KOPT-K1 (cell line): ENCODE measurements around the gene GRID2.
"Not testable (repeated sequence)": the region's sequence is repeated elsewhere in the genome, so short reads cannot be mapped to it uniquely, and the experiment has no call there.

ENCODE experiments used
- H3K27ac ChIP-seq: fragments of 200-600 bp; sonication (generic); 2 replicates; pipeline ENCODE4 v1.5.1; 2016; ENCODE audit warnings: antibody characterized with exemption, mild to moderate bottlenecking, low read depth, low read length; ENCODE audit not compliant: poor library complexity, severe bottlenecking
- H3K36me3 ChIP-seq: fragments of 200-600 bp; sonication (generic); 2 replicates; pipeline ENCODE4 v1.5.1; 2017; ENCODE audit warnings: antibody characterized with exemption, mild to moderate bottlenecking, low read length, moderate library complexity; ENCODE audit not compliant: insufficient read depth
- H3K9me3 ChIP-seq: fragments of 200-600 bp; sonication (generic); 2 replicates; pipeline ENCODE4 v1.5.1; 2017; ENCODE audit warnings: antibody characterized with exemption, low read length, mild to moderate bottlenecking; ENCODE audit not compliant: insufficient read depth, poor library complexity, severe bottlenecking

The GRID2 gene

GRCh38 chr4:93660036-93660435 lies 1356.3 kb downstream of the GRID2 start:
- H3K36me3 ChIP-seq, result no peaks in the 10 kb centered on the region
- no peaks in the 10 kb centered on the region for H3K9me3 ChIP-seq
- H3K27ac ChIP-seq, result no peak overlapping the region

GRCh38 chr4:93670434-93670833 lies 1366.7 kb downstream of the GRID2 start:
- Histone ChIP-seq H3K36me3 (no peaks in the 10 kb centered on the region), H3K27ac (no peak overlapping the region), H3K9me3 (no peaks in the 10 kb centered on the region)

- Histone ChIP-seq H3K9me3 (no peaks in the 10 kb centered on the region), H3K36me3 (no peaks in the 10 kb centered on the region), H3K27ac (no peak overlapping the region)
Measured at GRCh38 chr4:93671093-93671492, 1367.3 kb downstream of the GRID2 start.

GRCh38 chr4:93676937-93677336 lies 1373.2 kb downstream of the GRID2 start:
- H3K27ac ChIP-seq, H3K36me3 ChIP-seq, H3K9me3 ChIP-seq: not testable (repeated sequence)

- H3K9me3 ChIP-seq, result no peaks in the 10 kb centered on the region
- H3K36me3 ChIP-seq, result no peaks in the 10 kb centered on the region
- H3K27ac ChIP-seq, result no peak overlapping the region
Measured at GRCh38 chr4:93684571-93684970, 1380.8 kb downstream of the GRID2 start.

- no peaks in the 10 kb centered on the region for H3K36me3 ChIP-seq
Measured at GRCh38 chr4:93687304-93687703, 1383.5 kb downstream of the GRID2 start.

GRCh38 chr4:93688978-93689377 lies 1385.2 kb downstream of the GRID2 start:
- no peak overlapping the region for H3K27ac ChIP-seq
- no peaks in the 10 kb centered on the region for H3K9me3 ChIP-seq
- no peaks in the 10 kb centered on the region for H3K36me3 ChIP-seq

More at GRCh38 chr4:93687304-93687703, 1383.5 kb downstream of the GRID2 start:
- H3K27ac ChIP-seq, result no peak overlapping the region
- no peaks in the 10 kb centered on the region for H3K9me3 ChIP-seq

GRCh38 chr4:93693141-93693540 lies 1389.4 kb downstream of the GRID2 start:
- Histone ChIP-seq H3K27ac (no peak overlapping the region), H3K9me3 (no peaks in the 10 kb centered on the region), H3K36me3 (no peaks in the 10 kb centered on the region)

- no peaks in the 10 kb centered on the region for H3K9me3 ChIP-seq
- no peaks in the 10 kb centered on the region for H3K36me3 ChIP-seq
- no peak overlapping the region for H3K27ac ChIP-seq
Measured at GRCh38 chr4:93698686-93699085, 1394.9 kb downstream of the GRID2 start.

GRCh38 chr4:93700571-93700970 lies 1396.8 kb downstream of the GRID2 start:
- no peak overlapping the region for H3K27ac ChIP-seq
- H3K9me3 ChIP-seq, result no peaks in the 10 kb centered on the region
- H3K36me3 ChIP-seq, result no peaks in the 10 kb centered on the region

GRCh38 chr4:93710101-93710846 lies 1406.5 kb downstream of the GRID2 start:
- Histone ChIP-seq H3K36me3 (no peaks in the 10 kb centered on the region), H3K9me3 (no peaks in the 10 kb centered on the region), H3K27ac (no peak overlapping the region)

- no peaks in the 10 kb centered on the region for H3K9me3 ChIP-seq
- no peak overlapping the region for H3K27ac ChIP-seq
- H3K36me3 ChIP-seq, result no peaks in the 10 kb centered on the region
Measured at GRCh38 chr4:93710847-93711430, 1407.2 kb downstream of the GRID2 start.

- no peaks in the 10 kb centered on the region for H3K9me3 ChIP-seq
- no peak overlapping the region for H3K27ac ChIP-seq
- H3K36me3 ChIP-seq, result no peaks in the 10 kb centered on the region
Measured at GRCh38 chr4:93718233-93718632, 1414.5 kb downstream of the GRID2 start.

GRCh38 chr4:93719552-93719951 lies 1415.8 kb downstream of the GRID2 start:
- H3K36me3 ChIP-seq, result no peaks in the 10 kb centered on the region
- H3K9me3 ChIP-seq, result no peaks in the 10 kb centered on the region
- no peak overlapping the region for H3K27ac ChIP-seq

- Histone ChIP-seq H3K27ac (no peak overlapping the region), H3K9me3 (no peaks in the 10 kb centered on the region), H3K36me3 (no peaks in the 10 kb centered on the region)
Measured at GRCh38 chr4:93722446-93722845, 1418.7 kb downstream of the GRID2 start.

- H3K27ac ChIP-seq, result no peak overlapping the region
- no peaks in the 10 kb centered on the region for H3K36me3 ChIP-seq
- H3K9me3 ChIP-seq, result no peaks in the 10 kb centered on the region
Measured at GRCh38 chr4:93730251-93730650, 1426.5 kb downstream of the GRID2 start.
